HG03565 (cell line): ENCODE data around the gene SART1.
"Not testable (repeated sequence)": the region's sequence is repeated elsewhere in the genome, so short reads cannot be mapped to it uniquely, and the experiment has no call there.

ENCODE experiments used
- ATAC-seq: cut with Tn5 transposase; IDR thresholded peaks from one replicate; pipeline ENCODE4 v1.9.1; 2021; ENCODE audit warnings: mild to moderate bottlenecking, moderate library complexity; ENCODE audit not compliant: unreplicated experiment

Gene SART1

GRCh38 chr11:65932558-65932919, 29.0 kb upstream of the SART1 start:
- no peak for ATAC-seq

GRCh38 chr11:65934014-65934413, 27.5 kb upstream of the SART1 start:
- no peak for ATAC-seq

GRCh38 chr11:65937766-65938165, 23.8 kb upstream of the SART1 start:
- ATAC-seq = no peak

GRCh38 chr11:65941720-65942310, 19.7 kb upstream of the SART1 start:
- no peak for ATAC-seq

- ATAC-seq = no peak
These were observed 19.0 kb upstream of the SART1 start for GRCh38 chr11:65942531-65942930.

- no peak for ATAC-seq
These were observed 17.3 kb upstream of the SART1 start for GRCh38 chr11:65944191-65944590.

GRCh38 chr11:65944767-65945166, 16.8 kb upstream of the SART1 start:
- ATAC-seq = no peak

GRCh38 chr11:65945430-65945911, 16.1 kb upstream of the SART1 start, which contains the start of gene TSGA10IP:
Gene TSGA10IP (plus strand): TSS chr11:65945480. CDS start chr11:65945676, 196 bp downstream.
- ATAC-seq = no peak

- ATAC-seq = no peak
These were observed 15.5 kb upstream of the SART1 start for GRCh38 chr11:65945941-65946558.

- ATAC-seq = no peak
These were observed 14.9 kb upstream of the SART1 start for GRCh38 chr11:65946655-65947054.

GRCh38 chr11:65947133-65947532, 14.4 kb upstream of the SART1 start:
- no peak for ATAC-seq

GRCh38 chr11:65947603-65948125, 13.9 kb upstream of the SART1 start:
- no peak for ATAC-seq

- not testable (repeated sequence) for ATAC-seq
These were observed 10.8 kb upstream of the SART1 start for GRCh38 chr11:65950711-65951110.

- not testable (repeated sequence) for ATAC-seq
These were observed 9.9 kb upstream of the SART1 start for GRCh38 chr11:65951641-65952040.

- no peak for ATAC-seq
These were observed 9.4 kb upstream of the SART1 start for GRCh38 chr11:65952052-65952521.

GRCh38 chr11:65953471-65953870, 8.1 kb upstream of the SART1 start:
- no peak for ATAC-seq

GRCh38 chr11:65954771-65955170, 6.8 kb upstream of the SART1 start:
- no peak for ATAC-seq

- ATAC-seq = no peak
These were observed 3.2 kb upstream of the SART1 start for GRCh38 chr11:65958291-65958690.

GRCh38 chr11:65958774-65959420, 2.6 kb upstream of the SART1 start:
- ATAC-seq = no peak

- ATAC-seq = no peak
These were observed 689 bp upstream of the SART1 start for GRCh38 chr11:65960824-65961266.

- ATAC-seq = no peak
These were observed 619 bp downstream of the SART1 start for GRCh38 chr11:65962141-65962564.

GRCh38 chr11:65964906-65965305, 3.4 kb downstream of the SART1 start:
- ATAC-seq = no peak
